HEK293 (cell line): ENCODE data around the gene LAMA5.

Experiments
- CTCF ChIA-PET: fragments of 350-600 bp; formaldehyde crosslinking; extraction: SDS; loops from one replicate; lab custom pipeline; 2021; ENCODE audit warnings: antibody characterized with exemption; lab: Yijun Ruan, JAX
- POLR2A ChIA-PET: fragments of 300-600 bp; formaldehyde crosslinking; extraction: SDS; loops from one replicate; lab custom pipeline; 2020; ENCODE audit warnings: antibody characterized with exemption, inconsistent platforms; lab: Yijun Ruan, JAX
- H3K27ac ChIP-seq: fragments of 200-500 bp; sonication (Bioruptor generic); 2 replicates; pipeline ENCODE4 v1.5.1; 2014; ENCODE audit warnings: low read depth, low read length, control low read depth, inconsistent platforms; ENCODE audit errors: extremely low read depth
- H3K36me3 ChIP-seq, 2 experiments: fragments of 200-500 bp in 1 of 2; sonication (Bioruptor generic) in 1 of 2; 1 replicate in 1 of 2; 2 replicates in 1 of 2; pipeline ENCODE4 v1.5.1; 2014 to 2017; ENCODE audit warnings: inconsistent platforms in 2 of 2, low read length in 2 of 2; ENCODE audit not compliant: control insufficient read depth in 2 of 2, insufficient read depth in 1 of 2
- H3K4me1 ChIP-seq: fragments of 200-500 bp; sonication (Bioruptor generic); 2 replicates; pipeline ENCODE4 v1.5.1; 2014; ENCODE audit warnings: mild to moderate bottlenecking, low read length, inconsistent platforms; ENCODE audit not compliant: control insufficient read depth, insufficient read depth
- H3K4me3 ChIP-seq: 2 replicates; pipeline ENCODE4 v1.5.1; 2011; ENCODE audit warnings: low read depth, mild to moderate bottlenecking, control low read depth, low read length, moderate library complexity
- H3K9me3 ChIP-seq: fragments of 200-500 bp; sonication (Bioruptor generic); 2 replicates; pipeline ENCODE4 v1.5.1; 2014; ENCODE audit warnings: low read depth, low read length, inconsistent platforms; ENCODE audit not compliant: control insufficient read depth, insufficient read depth
- BCL11A ChIP-seq: fragments of 450-650 bp; formaldehyde crosslinking; IDR thresholded peaks from 2 replicates; pipeline ENCODE4 v1.5.1; 2016; ENCODE audit warnings: low read depth, missing biosample characterization, missing genetic modification characterization
- GLIS2 ChIP-seq: fragments of 450-650 bp; formaldehyde crosslinking; IDR thresholded peaks from 2 replicates; pipeline ENCODE4 v1.5.1; 2016; ENCODE audit warnings: missing biosample characterization, missing genetic modification characterization
- HIC1 ChIP-seq: fragments of 450-650 bp; formaldehyde crosslinking; IDR thresholded peaks from 2 replicates; pipeline ENCODE4 v1.5.1; 2016; ENCODE audit warnings: missing biosample characterization, missing genetic modification characterization
- PRDM2 ChIP-seq: fragments of 450-650 bp; formaldehyde crosslinking; IDR thresholded peaks from 2 replicates; pipeline ENCODE4 v1.5.1; 2016; ENCODE audit warnings: missing biosample characterization, missing genetic modification characterization, borderline replicate concordance
- ZBTB7A ChIP-seq: fragments of 450-650 bp; formaldehyde crosslinking; IDR thresholded peaks from 2 replicates; pipeline ENCODE4 v1.5.1; 2016; ENCODE audit warnings: low read depth, missing biosample characterization, missing genetic modification characterization
- ZEB2 ChIP-seq: fragments of 450-650 bp; formaldehyde crosslinking; IDR thresholded peaks from 2 replicates; pipeline ENCODE4 v1.5.1; 2016; ENCODE audit warnings: missing biosample characterization, missing genetic modification characterization
- ZFP69B ChIP-seq: fragments of 450-650 bp; formaldehyde crosslinking; IDR thresholded peaks from 2 replicates; pipeline ENCODE4 v1.5.1; 2016; ENCODE audit warnings: missing biosample characterization, missing genetic modification characterization
- ZNF202 ChIP-seq: fragments of 450-650 bp; formaldehyde crosslinking; IDR thresholded peaks from 2 replicates; pipeline ENCODE4 v1.5.1; 2016; ENCODE audit warnings: missing biosample characterization, missing genetic modification characterization, borderline replicate concordance
- ZNF266 ChIP-seq: fragments of 450-650 bp; formaldehyde crosslinking; IDR thresholded peaks from 2 replicates; pipeline ENCODE4 v1.5.1; 2016; ENCODE audit warnings: missing biosample characterization, missing genetic modification characterization, low read depth
- ZNF280D ChIP-seq: fragments of 450-650 bp; formaldehyde crosslinking; IDR thresholded peaks from 2 replicates; pipeline ENCODE4 v1.5.1; 2016; ENCODE audit warnings: missing biosample characterization, missing genetic modification characterization
- ZNF510 ChIP-seq: fragments of 450-650 bp; formaldehyde crosslinking; IDR thresholded peaks from 2 replicates; pipeline ENCODE4 v1.5.1; 2018; ENCODE audit warnings: mild to moderate bottlenecking, missing genetic modification characterization, missing biosample characterization; ENCODE audit not compliant: insufficient replicate concordance
- ZNF560 ChIP-seq: fragments of 450-650 bp; formaldehyde crosslinking; IDR thresholded peaks from 2 replicates; pipeline ENCODE4 v1.5.1; 2017; ENCODE audit warnings: missing biosample characterization, missing genetic modification characterization, borderline replicate concordance
- ZNF600 ChIP-seq: fragments of 450-650 bp; formaldehyde crosslinking; IDR thresholded peaks from 2 replicates; pipeline ENCODE4 v1.5.1; 2016; ENCODE audit warnings: missing biosample characterization, missing genetic modification characterization

LAMA5 gene

GRCh38 chr20:62319346-62319909 lies 47.7 kb downstream of the LAMA5 start (continued):
- no peak for TF ChIP-seq ZNF280D (tag by site-specific recombination)
- TF ChIP-seq ZNF266 (tag by site-specific recombination) = no peak
- no peak for TF ChIP-seq ZNF560

- no peaks in the 10 kb centered on the region for H3K4me1 ChIP-seq
- H3K4me3 ChIP-seq = no peak overlapping the region
- ChIA-PET POLR2A (interaction anchor here (1.7 kb wide), 1 partner anchor 11 kb away, joined by 3 read pairs; no protein-coding TSS in a partner anchor), CTCF (interaction anchor here (0.6 to 1.2 kb wide), 3 partner anchors 9 to 303 kb away, joined by 3 read pairs; no protein-coding TSS in a partner anchor)
- peak; percentile 59; the same call in 1 of the 2 replicates for TF ChIP-seq ZFP69B (tag by site-specific recombination)
- TF ChIP-seq GLIS2 (tag by site-specific recombination) = peak; percentile 56
- peak; percentile 91 for TF ChIP-seq HIC1 (tag by site-specific recombination)
- peak; percentile 81 for TF ChIP-seq BCL11A
- TF ChIP-seq ZNF600 (tag by site-specific recombination) = peak; percentile 88
- TF ChIP-seq ZBTB7A = peak; percentile 59; the same call in 1 of the 2 replicates
- TF ChIP-seq ZNF202 (tag by site-specific recombination) = no peak
- no peak for TF ChIP-seq ZNF510 (tag by site-specific recombination)
- peak; percentile 61 for TF ChIP-seq ZEB2 (tag by site-specific recombination)
- TF ChIP-seq PRDM2 (tag by site-specific recombination) = no peak
- H3K27ac ChIP-seq = no peak overlapping the region
- no peaks in the 10 kb centered on the region for H3K9me3 ChIP-seq
- H3K36me3 ChIP-seq = peaks cover 0 to 71% of the 10 kb centered on the region in 2 experiments; a peak in 2 of 3 replicates
Measured at GRCh38 chr20:62318400-62319345, 48.4 kb downstream of the LAMA5 start.
